GM18511 (cell line): ENCODE measurements around the gene OVOL3.
"Not testable (repeated sequence)": the region's sequence is repeated elsewhere in the genome, so short reads cannot be mapped to it uniquely, and the experiment has no call there.

Source experiments
- ATAC-seq: cut with Tn5 transposase; IDR thresholded peaks from one replicate; pipeline ENCODE4 v1.9.1; 2021; ENCODE audit warnings: mild to moderate bottlenecking, moderate library complexity; ENCODE audit not compliant: unreplicated experiment

OVOL3 gene

DNA sequence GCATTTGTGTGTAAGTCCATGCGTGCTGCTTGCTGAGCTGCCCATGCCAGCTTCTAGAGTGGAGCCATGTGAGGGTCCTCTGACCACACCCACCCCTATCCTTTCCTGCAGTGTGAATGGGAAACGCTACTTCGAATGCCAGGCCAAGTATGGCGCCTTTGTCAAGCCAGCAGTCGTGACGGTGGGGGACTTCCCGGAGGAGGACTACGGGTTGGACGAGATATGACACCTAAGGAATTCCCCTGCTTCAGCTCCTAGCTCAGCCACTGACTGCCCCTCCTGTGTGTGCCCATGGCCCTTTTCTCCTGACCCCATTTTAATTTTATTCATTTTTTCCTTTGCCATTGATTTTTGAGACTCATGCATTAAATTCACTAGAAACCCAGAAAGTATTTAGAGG, 14.6 kb downstream of the OVOL3 start:
- no peak for ATAC-seq

- ATAC-seq: peak; percentile 17
Observed at GRCh38 chr19:36128392-36128736, 17.4 kb downstream of the OVOL3 start.

- not testable (repeated sequence) for ATAC-seq
Observed at GRCh38 chr19:36131221-36131620, 20.3 kb downstream of the OVOL3 start.

DNA sequence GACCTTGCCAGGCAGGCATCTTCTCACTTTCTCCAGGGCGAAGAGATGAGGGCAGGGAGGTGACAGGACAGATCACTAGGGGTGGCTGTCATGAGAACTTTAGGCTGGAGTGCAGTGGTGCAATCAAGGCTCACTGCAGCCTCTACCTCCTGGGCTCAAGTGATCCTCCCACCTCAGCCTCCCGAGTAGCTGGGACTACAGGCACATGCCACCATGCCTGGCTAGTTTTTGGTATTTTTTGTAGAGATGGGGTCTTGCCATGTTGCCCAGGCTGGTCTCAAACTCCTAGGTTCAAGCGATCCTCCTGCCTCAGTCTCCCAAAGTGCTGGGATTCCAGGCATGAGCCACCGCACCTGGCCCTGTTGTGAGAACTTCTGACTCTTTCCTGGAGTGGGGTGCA, 23.9 kb downstream of the OVOL3 start:
- not testable (repeated sequence) for ATAC-seq

GRCh38 chr19:36136964-36137686, 26.2 kb downstream of the OVOL3 start:
- no peak for ATAC-seq

- no peak for ATAC-seq
Observed at GRCh38 chr19:36139120-36139472, 28.2 kb downstream of the OVOL3 start.

DNA sequence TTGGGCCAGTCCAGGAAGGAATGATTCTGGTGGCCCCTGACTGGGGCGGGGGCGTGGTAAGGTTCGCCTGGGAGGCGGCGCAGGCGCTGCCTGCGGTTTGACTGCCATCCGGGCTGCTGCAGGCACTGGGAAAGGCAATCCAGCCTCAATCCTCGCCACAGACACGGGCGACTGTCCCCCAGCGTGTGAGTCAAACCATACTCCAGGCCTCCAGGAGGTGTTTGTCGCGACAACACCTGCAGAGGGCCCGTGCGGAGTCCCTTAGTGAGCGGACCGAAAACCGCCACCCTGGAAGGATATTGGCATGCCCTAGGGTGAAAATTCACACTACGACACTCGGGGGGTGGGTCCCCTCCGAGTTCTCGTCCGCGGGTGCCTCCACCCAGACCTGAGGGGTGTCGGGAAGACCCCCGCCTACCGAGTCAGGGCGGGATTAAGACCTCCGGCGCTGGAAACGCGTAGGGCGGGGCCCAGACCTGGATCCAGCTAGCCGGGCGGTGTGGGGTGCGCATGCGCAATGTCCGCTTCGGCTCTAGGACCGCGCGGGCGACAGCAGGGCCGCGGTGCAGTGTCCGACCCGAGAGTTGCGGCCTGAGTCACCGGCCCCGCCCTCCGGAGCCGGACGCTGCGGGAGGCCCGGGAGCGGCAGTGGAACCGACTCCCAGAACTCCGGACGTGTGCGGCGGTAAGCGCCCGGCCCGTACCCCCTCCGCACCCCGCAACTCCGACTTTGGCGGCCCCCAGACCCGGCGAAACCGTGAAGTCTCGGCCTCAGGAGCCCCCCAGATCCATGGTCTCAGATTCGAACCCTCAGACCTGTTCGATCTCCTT, 28.7 kb downstream of the OVOL3 start, which contains the start of gene CAPNS1:
Gene CAPNS1 (plus strand): TSS at position 594 of the 831 bp plus-strand sequence. CDS start 946 bp downstream, outside the sequence.
- peak; percentile 84 for ATAC-seq

- ATAC-seq: peak; percentile 27
Observed at GRCh38 chr19:36140304-36141038, 29.5 kb downstream of the OVOL3 start.

GRCh38 chr19:36141039-36141927, 30.3 kb downstream of the OVOL3 start:
- ATAC-seq: peak; percentile 42

DNA sequence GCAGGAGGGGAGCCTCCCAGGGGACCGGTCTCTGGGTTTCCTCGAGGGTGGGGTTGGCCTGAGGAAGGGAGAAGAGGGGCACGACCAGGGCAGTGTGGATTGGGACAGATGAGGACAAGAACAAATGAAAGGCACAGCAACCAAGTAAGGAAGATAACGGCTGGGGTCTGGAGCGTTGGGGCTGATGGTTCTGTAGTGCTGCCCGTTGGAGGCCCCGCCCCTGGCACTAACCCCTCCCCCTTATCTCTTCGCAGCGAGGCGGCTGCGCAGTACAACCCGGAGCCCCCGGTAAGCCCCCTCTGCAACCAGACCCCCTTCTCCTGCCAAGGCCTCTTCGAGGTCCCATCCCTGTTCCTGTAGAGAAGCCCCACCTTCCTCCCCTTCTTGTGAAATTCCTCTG, 31.1 kb downstream of the OVOL3 start:
- no peak for ATAC-seq

DNA sequence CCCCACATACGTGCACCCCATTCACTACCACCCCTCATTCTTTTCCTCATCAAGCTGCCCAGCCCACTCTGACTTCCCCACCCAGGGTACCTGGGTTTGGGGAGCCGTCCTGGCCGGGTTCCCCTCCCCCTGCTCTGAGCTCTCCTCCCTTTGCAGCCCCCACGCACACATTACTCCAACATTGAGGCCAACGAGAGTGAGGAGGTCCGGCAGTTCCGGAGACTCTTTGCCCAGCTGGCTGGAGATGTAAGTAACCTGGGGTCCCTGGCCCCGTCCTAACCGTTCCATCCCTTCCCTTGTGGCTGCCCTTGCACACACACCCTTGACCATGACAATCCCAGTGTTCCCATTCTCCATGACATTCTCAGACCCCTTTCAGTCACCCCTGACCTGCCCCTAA, 31.6 kb downstream of the OVOL3 start:
- no peak for ATAC-seq

GRCh38 chr19:36144624-36145023, 33.7 kb downstream of the OVOL3 start:
- ATAC-seq: no peak

DNA sequence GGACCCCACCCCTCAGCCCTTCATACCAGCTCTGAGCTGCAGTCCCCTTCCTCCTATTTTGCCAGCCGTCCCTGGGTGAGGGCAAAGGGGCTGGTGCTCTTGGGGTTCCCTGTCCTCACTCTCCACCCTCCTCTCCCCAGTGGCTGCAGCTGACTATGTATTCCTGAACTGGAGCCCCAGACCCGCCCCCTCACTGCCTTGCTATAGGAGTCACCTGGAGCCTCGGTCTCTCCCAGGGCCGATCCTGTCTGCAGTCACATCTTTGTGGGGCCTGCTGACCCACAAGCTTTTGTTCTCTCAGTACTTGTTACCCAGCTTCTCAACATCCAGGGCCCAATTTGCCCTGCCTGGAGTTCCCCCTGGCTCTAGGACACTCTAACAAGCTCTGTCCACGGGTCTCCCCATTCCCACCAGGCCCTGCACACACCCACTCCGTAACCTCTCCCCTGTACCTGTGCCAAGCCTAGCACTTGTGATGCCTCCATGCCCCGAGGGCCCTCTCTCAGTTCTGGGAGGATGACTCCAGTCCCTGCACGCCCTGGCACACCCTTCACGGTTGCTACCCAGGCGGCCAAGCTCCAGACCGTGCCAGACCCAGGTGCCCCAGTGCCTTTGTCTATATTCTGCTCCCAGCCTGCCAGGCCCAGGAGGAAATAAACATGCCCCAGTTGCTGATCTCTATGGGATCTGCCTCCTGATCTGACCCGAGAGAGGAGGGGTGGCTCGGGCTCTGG, 38.9 kb downstream of the OVOL3 start:
- no peak for ATAC-seq

DNA sequence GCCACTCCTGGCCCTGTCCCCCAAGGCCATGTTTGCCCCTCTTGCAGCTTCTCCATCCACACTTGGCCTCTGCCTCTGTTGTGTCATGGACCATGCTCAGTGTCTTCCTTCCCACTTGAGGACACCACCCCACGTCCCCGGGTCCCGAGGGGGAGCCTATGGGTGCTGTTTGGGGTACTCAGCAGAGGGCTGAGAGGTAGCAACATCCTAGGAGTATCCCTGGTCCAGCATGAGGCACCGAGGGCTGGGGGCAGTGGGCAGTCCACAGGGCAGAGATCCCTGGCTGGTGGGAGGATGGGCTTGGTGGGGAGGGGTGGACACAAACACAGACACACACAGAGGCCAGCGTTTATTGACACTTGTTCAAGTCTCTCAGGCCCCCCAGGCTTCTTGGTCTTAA, 39.6 kb downstream of the OVOL3 start:
- ATAC-seq: no peak

DNA sequence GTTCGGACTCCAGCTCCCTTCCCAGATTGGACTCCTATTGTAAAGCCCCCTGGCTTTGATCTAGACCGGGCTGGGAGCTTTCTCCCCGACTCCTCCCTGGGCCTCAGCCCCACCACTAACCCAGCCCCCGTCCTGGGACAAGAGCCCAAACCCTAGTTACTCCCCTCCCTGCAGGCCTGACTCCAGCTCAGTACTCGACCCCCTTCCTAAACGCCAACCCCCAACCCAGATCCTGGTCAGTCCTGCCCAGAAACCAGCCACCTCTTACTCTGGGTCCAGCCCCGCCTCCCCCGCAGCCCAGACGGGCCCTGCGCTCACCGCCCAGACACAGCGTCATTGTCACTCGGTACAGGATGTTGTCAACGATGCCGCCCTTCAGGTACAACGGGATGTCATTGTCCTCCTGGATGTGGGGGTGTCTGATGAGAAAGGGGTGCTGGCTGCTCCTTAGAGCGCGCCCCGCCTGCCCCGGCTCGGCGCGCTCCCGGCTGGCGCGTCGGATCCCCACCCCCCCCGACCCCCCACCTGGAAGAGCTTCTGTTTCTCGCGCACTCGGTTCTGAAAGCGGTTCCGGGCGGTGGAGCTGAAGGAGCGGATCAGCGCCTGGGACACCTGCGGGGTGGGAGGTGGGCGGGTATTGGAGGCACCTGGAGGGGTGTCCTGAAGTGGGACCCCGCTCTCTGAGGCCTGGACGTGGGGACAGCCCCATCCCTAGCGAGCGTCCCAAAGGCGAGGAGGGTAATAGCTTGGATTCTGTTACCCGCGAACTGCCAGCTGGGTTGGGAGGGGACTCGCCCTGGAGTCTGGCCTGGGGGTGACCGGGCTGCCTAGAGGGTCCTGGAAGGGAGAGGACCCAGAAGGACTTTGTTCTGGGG, 40.4 kb downstream of the OVOL3 start:
- ATAC-seq: no peak

GRCh38 chr19:36152019-36152351, 41.0 kb downstream of the OVOL3 start:
- no peak for ATAC-seq

DNA sequence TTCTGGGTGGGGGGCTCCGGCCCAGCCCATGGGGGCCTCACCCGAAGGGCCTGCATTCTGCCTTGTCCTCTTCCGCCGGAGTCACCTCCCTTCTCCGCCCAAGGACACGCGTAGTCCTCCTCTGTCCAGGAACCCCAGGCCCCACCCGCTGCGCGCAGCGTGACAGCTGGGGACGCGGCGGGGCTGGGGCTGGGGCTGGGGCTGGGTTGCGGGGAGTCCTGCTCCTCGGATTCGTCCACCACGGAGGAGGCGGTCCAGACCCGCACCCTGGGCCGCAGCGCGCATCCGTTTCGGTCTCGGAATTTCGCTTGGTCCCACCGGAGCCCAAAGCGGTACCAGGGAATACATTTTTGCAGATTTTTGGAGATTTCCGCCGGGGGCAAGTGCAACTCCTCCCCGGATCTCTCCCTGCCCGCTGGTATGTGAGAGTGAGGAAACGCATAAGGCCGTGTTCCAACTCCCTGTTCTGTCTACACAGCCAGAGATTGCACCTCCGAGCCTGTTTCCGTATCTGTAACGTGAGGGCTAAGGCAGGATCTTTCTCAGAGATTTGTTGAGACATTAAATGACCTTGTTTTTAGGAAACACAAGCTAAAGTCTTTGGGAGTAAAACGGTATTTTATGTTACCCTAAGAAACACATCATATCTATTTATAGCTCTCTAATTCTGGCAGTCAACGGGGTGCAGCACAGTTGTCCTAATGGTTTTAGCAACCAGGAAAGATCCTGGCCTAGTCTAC, 41.6 kb downstream of the OVOL3 start, which contains the start of gene COX7A1:
Gene COX7A1 (minus strand): TSS at position 96 of the 740 bp plus-strand sequence. CDS start 40 bp downstream, at position 56.
- ATAC-seq: no peak

- no peak for ATAC-seq
Observed at GRCh38 chr19:36153126-36153525, 42.2 kb downstream of the OVOL3 start.
